ENCODE measurements around the gene MEAF6. TPM values are rescaled to one million over a fixed set of nuclear protein-coding genes. Genes with fewer than 3 reads are reported as not detected.

MEAF6 gene
- total and polyA plus RNA-seq, 2 donors (not counting 1 experiment from before 2014, with no cell fraction given), result 49.4 to 56.0 TPM

DNA sequence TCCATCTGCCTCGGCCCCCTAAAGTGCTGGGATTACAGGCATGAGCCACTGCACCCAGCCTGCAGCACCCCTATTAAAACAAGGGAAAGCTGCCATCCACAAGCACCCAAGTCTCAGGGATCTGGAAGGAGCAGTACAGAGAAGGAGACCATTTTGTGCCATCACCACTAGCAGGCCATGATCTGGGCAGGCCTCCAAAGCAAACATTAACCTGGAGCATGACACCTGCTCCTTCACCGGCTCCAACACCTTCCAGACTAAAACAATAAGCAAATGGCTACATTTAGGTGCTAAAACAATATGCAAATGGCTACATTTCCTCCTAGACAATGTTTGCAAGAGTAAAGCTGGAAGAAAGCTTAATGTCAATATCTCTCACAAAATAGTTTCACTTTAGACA is 16.7 kb downstream of the MEAF6 start:
- Histone ChIP-seq H3K4me3 (replicated peaks in 1 of 4; ENCODE audit: control extremely low read depth in 1 of 4, insufficient read depth in 1 of 4, low read depth in 3 of 4, low read length in 4 of 4) (no peak overlapping the region), H3K9me3 (ENCODE audit: control insufficient read depth, insufficient read depth, low read depth, low read length) (no peaks in the 10 kb centered on the region), H3K27me3 (ENCODE audit: control insufficient read depth, insufficient read depth, low read length) (no peaks in the 10 kb centered on the region), H3K4me2 (ENCODE audit: extremely low read depth, insufficient read depth, low read length) (no peak overlapping the region), H3K27ac (ENCODE audit: insufficient read depth, low read length) (no peak overlapping the region), H3K79me2 (ENCODE audit: control insufficient read depth, insufficient read depth, low read length) (no peaks in the 10 kb centered on the region), H3K4me1 (ENCODE audit: control insufficient read depth, extremely low read depth, insufficient read depth, low read length) (peaks cover 4% of the 10 kb centered on the region), H2AFZ (ENCODE audit: low read length) (no peak overlapping the region), H3K36me3 (ENCODE audit: control insufficient read depth, insufficient read depth, low read length) (peaks cover 6% of the 10 kb centered on the region), H3K9ac (ENCODE audit: insufficient read depth, low read length) (no peak overlapping the region), H4K20me1 (ENCODE audit: control insufficient read depth, extremely low read depth, insufficient read depth, low read length) (no peaks in the 10 kb centered on the region)
- TF ChIP-seq EZH2 (IDR thresholded peaks at IDR 0.05; ENCODE audit: low read length, missing control alignments), result no peak
- TF ChIP-seq, protein P1, sequence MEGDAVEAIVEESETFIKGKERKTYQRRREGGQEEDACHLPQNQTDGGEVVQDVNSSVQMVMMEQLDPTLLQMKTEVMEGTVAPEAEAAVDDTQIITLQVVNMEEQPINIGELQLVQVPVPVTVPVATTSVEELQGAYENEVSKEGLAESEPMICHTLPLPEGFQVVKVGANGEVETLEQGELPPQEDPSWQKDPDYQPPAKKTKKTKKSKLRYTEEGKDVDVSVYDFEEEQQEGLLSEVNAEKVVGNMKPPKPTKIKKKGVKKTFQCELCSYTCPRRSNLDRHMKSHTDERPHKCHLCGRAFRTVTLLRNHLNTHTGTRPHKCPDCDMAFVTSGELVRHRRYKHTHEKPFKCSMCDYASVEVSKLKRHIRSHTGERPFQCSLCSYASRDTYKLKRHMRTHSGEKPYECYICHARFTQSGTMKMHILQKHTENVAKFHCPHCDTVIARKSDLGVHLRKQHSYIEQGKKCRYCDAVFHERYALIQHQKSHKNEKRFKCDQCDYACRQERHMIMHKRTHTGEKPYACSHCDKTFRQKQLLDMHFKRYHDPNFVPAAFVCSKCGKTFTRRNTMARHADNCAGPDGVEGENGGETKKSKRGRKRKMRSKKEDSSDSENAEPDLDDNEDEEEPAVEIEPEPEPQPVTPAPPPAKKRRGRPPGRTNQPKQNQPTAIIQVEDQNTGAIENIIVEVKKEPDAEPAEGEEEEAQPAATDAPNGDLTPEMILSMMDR (conservative IDR thresholded peaks at IDR 0.05 in 1 of 2, IDR thresholded peaks at IDR 0.05 in 1 of 2; ENCODE audit: low read depth in 1 of 2, low read length in 2 of 2), result no peak
- no peak for DNase-seq (ENCODE audit: low read depth in 2 of 2)

DNA sequence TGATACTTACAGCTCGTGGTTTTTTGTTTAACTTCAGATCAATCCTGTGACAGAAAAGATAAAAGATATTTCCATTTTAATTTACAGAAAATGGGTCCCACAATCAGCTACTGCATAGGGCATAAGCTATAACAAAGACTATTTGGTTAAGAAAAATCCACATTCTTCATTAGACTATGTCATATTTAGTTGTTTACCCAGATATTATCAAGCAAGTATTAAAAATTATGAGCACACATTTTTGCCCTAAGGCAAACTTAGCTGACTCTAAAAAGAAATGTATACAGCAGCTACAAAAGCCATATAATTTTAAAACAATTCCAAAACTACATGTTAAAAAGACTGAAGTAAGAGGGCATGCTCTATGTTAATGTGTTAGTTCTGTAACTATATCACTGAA is 18.7 kb downstream of the MEAF6 start:
- Histone ChIP-seq H3K9me3 (ENCODE audit: control insufficient read depth, insufficient read depth, low read depth, low read length) (no peaks in the 10 kb centered on the region), H3K27ac (ENCODE audit: insufficient read depth, low read length) (no peak overlapping the region), H3K4me2 (ENCODE audit: extremely low read depth, insufficient read depth, low read length) (no peak overlapping the region), H3K4me3 (replicated peaks in 1 of 4; ENCODE audit: control extremely low read depth in 1 of 4, insufficient read depth in 1 of 4, low read depth in 3 of 4, low read length in 4 of 4) (no peak overlapping the region), H3K27me3 (ENCODE audit: control insufficient read depth, insufficient read depth, low read length) (no peaks in the 10 kb centered on the region), H4K20me1 (ENCODE audit: control insufficient read depth, extremely low read depth, insufficient read depth, low read length) (no peaks in the 10 kb centered on the region), H3K36me3 (ENCODE audit: control insufficient read depth, insufficient read depth, low read length) (peaks cover 6% of the 10 kb centered on the region), H3K9ac (ENCODE audit: insufficient read depth, low read length) (no peak overlapping the region), H3K79me2 (ENCODE audit: control insufficient read depth, insufficient read depth, low read length) (no peaks in the 10 kb centered on the region), H2AFZ (ENCODE audit: low read length) (no peak overlapping the region), H3K4me1 (ENCODE audit: control insufficient read depth, extremely low read depth, insufficient read depth, low read length) (peaks cover 4% of the 10 kb centered on the region)
- no peak for TF ChIP-seq EZH2 (IDR thresholded peaks at IDR 0.05; ENCODE audit: low read length, missing control alignments)
- TF ChIP-seq, protein P1 (conservative IDR thresholded peaks at IDR 0.05 in 1 of 2, IDR thresholded peaks at IDR 0.05 in 1 of 2; ENCODE audit: low read depth in 1 of 2, low read length in 2 of 2), result no peak
- DNase-seq (ENCODE audit: low read depth in 2 of 2), result no peak

DNA sequence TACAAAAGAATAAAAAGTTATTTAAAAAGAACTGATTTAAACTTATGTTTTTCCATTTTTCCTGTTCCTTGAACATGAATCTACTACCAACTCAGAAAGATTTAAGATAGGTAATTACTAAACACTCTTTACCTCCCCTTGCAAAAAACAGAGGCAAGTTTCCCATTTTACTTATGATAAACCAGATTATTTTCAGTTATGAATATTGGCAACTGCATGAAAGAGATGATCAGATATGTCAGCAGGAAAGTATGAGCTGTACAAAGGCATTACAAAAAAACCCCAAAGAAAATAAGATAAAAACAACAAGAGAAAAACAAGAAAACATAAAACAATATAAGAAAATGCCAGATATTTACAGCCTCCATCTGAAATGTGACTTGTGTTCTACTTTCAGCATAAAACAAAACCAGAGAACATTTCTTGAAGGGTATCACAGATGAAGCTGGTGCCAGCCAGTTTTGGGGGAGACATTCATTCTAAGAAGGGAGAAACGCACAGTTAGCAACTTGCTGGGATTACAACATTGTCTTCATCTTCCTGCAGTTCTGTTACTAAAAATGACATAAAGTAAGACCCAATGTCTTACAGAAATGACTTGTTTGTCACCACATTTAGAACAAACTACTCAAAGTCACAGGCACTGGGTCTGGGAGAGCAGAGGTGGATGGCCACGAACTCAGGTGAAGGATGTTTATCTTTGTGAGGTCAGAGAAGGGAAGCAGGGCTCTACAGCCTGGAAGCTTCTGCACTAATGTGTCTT is 21.0 kb downstream of the MEAF6 start:
- no peaks in the 10 kb centered on the region for H4K20me1 ChIP-seq (ENCODE audit: control insufficient read depth, extremely low read depth, insufficient read depth, low read length)
- H3K79me2 ChIP-seq (ENCODE audit: control insufficient read depth, insufficient read depth, low read length), result no peaks in the 10 kb centered on the region
- H3K36me3 ChIP-seq (ENCODE audit: control insufficient read depth, insufficient read depth, low read length), result peaks cover 2% of the 10 kb centered on the region
- no peak overlapping the region for H3K4me2 ChIP-seq (ENCODE audit: extremely low read depth, insufficient read depth, low read length)
- H3K9ac ChIP-seq (ENCODE audit: insufficient read depth, low read length), result no peak overlapping the region
- no peak overlapping the region for H3K4me3 ChIP-seq (replicated peaks in 1 of 4; ENCODE audit: control extremely low read depth in 1 of 4, insufficient read depth in 1 of 4, low read depth in 3 of 4, low read length in 4 of 4)
- no peaks in the 10 kb centered on the region for H3K4me1 ChIP-seq (ENCODE audit: control insufficient read depth, extremely low read depth, insufficient read depth, low read length)
- no peak for DNase-seq (ENCODE audit: low read depth in 2 of 2)
- TF ChIP-seq, protein P1 (conservative IDR thresholded peaks at IDR 0.05 in 1 of 2, IDR thresholded peaks at IDR 0.05 in 1 of 2; ENCODE audit: low read depth in 1 of 2, low read length in 2 of 2), result no peak
- no peak for TF ChIP-seq EZH2 (IDR thresholded peaks at IDR 0.05; ENCODE audit: low read length, missing control alignments)
- H3K9me3 ChIP-seq (ENCODE audit: control insufficient read depth, insufficient read depth, low read depth, low read length), result no peaks in the 10 kb centered on the region
- no peak overlapping the region for H3K27ac ChIP-seq (ENCODE audit: insufficient read depth, low read length)
- H2AFZ ChIP-seq (ENCODE audit: low read length), result no peak overlapping the region
- H3K27me3 ChIP-seq (ENCODE audit: control insufficient read depth, insufficient read depth, low read length), result no peaks in the 10 kb centered on the region

Measured in fibroblast of lung (primary cell).